Measurements from ENCODE around the gene TRAF3IP3.

GRCh38 chr1:209829716-209830115 is 73.9 kb downstream of the TRAF3IP3 start:
- TF ChIP-seq TAF1 (IDR thresholded peaks at IDR 0.05; ENCODE audit: borderline replicate concordance, low read depth, low read length) = no peak
- no peak for TF ChIP-seq SMC3 (IDR thresholded peaks at IDR 0.05; ENCODE audit: low read depth, low read length)
- TF ChIP-seq EP300 (IDR thresholded peaks at IDR 0.05; ENCODE audit: borderline replicate concordance in 1 of 2, low read depth in 1 of 2, low read length in 1 of 2) = no peak
- TF ChIP-seq RAD21 (IDR thresholded peaks at IDR 0.05; ENCODE audit: low read length) = no peak

Data from SK-N-SH (cell line).